Hematopoietic multipotent progenitor cell treated with erythropoietin and hydrocortisone succinate and interleukin-3 and kit ligand, for 8 days (in vitro differentiated cells): ENCODE measurements around the gene ZNF616.
"Not testable (repeated sequence)": the region's sequence is repeated elsewhere in the genome, so short reads cannot be mapped to it uniquely, and the experiment has no call there.

ENCODE experiments used
- DNase-seq: peaks from one replicate; pipeline ENCODE4 v3.0.0-alpha.2; 2015

The ZNF616 gene

DNA sequence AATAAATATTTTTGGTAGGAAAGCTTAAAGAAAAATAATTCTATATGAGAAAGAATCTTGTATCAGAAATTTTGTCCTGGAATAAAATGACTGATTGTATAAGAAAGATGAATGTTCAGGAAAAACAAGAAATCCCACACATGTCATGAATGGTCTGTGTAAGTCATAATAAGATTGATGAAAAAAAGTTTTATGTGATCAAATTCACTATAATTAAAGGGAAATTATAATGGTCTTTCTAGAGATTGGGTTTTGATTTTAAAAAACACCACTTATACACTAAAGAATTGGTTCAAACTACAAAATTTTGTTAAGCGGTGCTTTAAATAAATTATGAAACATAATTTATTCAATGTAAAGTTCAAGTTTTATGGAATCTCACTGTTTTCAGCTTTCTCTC is 37.0 kb downstream of the ZNF616 start:
- DNase-seq = no peak

DNA sequence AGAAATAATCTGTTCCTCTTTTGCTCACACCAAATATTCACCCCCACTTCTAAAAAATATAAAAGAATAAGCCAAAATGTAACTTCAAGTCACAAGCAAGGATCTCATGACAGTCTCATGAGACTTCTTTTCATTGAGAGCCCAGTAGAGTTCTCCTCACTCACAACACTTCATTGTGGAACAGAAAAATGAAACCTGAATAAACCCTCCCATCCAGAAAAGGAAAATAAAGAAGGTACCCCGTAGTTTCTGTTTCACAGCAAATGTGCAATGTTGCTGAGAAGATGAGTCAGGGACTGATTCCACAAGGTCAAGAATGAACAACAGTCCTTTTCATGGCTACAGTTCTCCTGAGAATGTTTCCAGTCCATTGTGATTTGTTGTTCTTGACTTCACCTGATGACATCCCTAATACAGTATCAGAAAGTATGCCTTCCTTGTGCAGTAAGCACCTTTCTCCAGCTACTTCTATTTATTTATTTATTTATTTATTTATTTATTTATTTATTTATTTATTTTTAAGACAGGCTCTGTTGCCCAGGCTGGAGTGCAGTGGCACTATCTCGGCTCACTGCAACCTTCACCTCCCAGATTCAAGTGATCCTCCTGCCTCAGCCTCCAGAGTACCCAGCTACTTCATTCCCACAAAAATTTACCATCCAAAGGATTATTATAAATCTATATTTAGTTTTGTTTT is 37.7 kb downstream of the ZNF616 start:
- no peak for DNase-seq

DNA sequence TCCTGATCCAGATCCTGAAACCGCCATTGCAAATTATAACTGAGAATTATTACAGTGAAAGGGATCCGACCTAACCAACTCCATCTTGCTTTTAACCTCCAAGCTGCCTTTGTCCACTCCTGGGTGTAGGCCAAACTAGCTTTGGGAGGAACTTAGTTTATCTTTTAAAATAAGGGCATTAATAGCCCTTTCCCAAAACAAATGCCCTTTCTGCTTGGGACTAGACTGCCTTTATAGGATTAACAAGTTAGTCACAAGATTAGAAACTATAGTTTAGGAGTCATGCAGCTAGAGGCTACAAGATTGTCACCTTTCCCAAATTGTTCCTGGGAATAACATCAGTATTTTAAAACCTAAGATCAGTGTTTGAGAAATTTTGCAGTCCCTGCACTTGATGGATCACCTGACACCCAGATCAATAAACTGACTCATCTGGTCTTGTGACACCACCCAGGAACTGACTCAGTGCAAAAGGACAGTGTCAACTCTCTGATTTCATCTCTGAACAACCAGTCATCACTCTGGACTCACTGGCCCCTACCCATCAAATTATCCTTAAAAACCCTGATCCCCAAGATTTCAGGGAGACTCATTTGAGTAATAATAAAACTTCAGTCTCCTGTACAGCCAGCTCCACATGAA is 40.1 kb downstream of the ZNF616 start:
- no peak for DNase-seq

DNA sequence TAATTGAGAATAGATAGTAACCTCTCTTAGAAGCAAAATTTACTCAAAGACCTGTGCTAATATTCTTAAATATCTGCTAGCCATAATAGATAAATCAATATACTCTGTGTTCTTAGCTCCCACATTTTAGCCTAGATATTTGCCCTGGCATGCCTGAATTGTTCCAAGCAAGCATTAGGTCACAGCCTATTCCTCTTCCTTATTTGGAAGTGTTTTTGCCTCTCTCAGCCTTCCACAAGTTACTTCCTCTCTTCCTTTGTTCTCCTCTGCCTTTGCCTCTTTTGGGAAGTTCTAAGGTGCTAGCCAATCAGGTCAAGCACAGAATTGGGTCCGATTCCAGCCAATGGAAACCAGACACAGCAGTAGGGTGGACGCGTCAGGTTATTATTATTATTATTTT is 43.3 kb downstream of the ZNF616 start:
- DNase-seq = not testable (repeated sequence)

DNA sequence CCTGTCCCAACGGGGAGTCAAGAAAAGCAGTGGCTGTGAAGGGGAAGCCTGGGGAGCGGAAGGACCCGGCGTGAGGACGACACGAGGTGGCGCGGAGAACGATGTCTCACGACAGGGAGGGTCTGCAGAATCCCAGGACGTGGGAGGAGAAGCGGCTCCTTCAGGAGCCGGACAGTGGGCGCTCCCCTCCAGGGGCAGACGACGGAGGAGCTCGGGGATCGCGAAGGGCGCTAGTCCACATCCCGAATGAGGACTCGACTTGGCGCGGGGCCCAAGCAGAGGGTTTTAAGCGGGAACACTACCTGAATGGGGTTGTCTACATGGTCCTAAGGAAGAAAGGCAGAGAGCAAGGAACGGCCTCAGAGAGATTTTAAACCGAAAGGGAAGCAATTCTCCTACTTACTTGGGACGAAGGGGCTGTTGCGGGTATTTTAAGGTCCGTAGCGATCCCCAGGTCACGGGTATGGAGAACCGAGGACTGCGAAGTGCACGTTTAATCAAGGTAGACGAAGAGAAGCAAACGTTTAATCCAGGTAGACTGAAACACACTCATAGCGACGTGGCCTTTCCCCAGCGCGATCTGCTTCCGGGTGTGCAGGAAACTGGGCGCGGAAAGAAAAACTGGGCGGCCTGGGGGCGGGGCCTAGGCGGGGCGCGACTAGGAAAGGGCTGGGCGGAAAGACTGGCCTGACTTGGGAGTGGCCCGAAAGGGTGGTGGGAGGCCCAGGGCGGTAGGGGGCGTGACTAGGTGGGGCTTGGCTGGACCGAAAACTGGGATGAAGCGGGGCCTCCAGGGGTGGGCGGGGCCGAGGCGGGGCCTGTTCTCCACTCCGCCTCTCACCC is 44.3 kb downstream of the ZNF616 start, which contains the start of gene ZNF841:
ZNF841 (minus strand) TSS at position 594 of the 843 bp plus-strand sequence. CDS start 10,964 bp downstream, outside the sequence.
- DNase-seq = peak; percentile 91

DNA sequence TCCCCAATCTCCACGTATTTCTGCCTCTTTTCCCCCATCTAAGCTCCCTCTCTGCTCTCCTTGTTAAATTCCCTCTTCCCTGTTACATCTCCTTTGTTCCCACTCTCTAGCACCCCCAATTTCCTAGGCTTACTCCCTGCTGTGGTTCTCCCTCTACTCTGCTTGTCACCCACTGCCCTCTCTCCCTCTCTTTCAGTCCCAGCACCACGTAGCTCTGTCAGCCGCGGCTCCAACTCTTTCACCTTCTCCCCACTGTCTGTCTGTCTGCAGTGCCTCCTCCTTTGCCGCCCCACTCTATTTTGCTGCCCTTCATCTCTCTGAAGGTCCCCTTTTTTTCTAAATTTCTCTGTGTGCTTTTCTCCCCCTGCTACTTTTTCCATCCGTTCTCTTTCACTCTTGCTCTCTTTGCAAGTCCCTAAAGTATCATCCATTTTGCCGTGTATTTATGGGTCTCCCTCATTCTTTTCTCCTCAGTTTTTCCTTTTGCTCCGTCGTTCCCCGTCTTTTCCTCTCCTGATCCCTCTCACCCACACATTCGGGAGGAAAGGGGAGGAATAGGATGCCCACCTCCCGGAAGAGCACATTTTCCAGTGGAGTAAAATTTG is 45.1 kb downstream of the ZNF616 start:
- peak; percentile 4 for DNase-seq

DNA sequence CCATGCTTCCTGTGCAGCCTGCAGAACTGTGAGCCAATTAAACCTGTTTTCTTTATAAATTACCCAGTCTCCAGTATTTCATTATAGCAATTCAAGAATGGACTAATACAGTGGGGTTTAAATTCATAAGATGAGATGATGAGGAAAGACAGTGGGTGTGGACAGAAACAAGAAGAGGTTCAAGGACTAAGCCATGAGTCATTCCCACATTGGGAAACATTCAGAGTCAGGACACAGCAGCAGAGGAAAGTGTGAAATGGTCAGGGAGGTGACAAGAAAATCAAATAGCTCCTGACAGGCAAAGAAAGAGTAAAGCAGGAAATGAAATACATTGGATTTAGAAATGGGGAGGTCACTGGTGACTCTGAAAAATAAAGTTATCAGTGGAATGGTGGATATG is 53.3 kb downstream of the ZNF616 start:
- DNase-seq = no peak

DNA sequence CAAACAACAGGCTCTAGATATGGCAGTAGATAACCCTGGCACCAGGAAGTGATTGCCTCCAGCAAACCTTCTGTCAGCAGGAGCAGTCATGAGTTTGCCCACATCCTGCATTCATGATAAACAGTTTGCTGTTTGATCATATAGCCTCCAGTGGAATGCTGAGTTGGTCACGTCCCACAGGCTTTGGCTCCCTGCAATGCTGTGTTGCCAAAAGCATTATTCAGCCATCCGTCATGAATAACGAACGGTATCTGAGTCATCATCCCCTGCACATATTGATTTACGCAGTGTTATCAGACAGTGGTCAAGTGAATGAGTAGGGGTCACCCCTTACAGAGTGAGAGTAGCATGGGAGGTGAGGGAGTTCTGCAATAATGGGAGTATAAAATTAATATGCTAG is 69.2 kb downstream of the ZNF616 start:
- no peak for DNase-seq

DNA sequence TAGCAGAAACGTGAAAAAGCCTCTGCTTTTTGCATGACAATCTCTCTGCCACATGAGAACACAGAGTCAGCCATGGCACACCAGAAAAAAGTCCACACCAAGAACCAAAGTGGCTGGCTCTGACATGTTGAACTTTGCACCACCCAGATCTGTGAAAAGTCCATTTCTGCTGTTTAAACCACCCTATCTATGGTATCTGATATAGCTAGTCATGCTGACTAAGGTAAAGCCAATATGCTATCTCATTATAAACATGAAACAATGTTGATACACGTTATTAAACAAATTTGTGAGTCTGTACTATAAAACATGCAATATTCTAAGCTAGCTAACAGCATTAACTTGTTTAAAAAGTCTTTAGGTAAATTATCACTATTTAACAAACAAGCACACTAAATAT is 70.1 kb downstream of the ZNF616 start:
- no peak for DNase-seq

DNA sequence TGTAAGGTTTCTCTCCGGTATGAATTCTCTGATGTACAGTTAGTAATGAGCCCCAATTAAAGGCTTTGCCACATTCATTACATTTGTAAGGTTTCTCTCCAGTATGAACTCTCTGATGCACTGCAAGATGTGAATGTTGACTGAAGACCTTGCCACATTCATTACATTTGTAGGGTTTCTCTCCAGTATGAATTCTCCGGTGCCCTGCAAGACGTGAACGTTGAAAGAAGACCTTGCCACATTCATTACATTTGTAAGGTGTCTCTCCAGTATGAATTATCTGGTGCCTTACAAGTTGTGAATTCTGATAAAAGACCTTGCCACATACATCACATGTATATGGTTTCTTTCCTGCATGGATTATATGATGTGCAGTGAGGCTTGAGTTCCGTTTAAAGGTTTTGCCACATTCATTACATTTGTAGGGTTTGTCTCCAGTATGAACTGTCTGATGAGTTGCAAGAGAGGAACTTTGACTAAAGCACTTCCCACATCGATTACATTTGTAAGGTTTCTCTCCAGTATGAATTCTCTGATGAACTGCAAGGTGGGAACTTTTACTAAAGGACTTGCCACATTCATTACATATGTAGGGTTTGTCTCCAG is 73.4 kb downstream of the ZNF616 start:
- DNase-seq = no peak

DNA sequence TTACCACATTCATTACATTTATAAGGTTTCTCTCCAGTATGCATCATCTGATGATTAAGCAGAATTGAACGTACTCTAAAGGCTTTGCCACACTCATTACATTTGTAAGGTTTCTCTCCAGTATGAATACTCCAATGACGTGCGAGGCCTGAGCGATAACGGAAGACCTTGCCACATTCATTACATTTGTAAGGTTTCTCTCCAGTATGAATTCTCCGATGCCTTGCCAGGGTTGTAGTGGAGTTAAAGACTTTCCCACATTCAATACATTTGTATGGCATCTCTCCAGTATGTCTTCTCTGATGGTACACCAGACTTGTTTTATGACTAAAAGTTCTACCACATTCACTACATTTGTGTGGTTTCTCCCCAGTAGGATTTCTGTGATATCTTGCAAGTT is 74.3 kb downstream of the ZNF616 start:
- no peak for DNase-seq
